ENCODE measurements around the gene HUNK.

GRCh38 chr21:31941694-31942093, 68.9 kb downstream of the HUNK start:
- TF ChIP-seq CTCF (conservative IDR thresholded peaks at IDR 0.05) (no peak), ZFX (IDR thresholded peaks at IDR 0.05) (no peak)

Measured in C4-2B (cell line).